NCI-H2029 treated with DMSO at 0.1 percent for 48 hours (cell line): ENCODE measurements around the gene SERTAD3.
A peak's percentile ranks its signal among the peaks of the same experiment; 100 is the strongest.
"Not testable (repeated sequence)": the region's sequence is repeated elsewhere in the genome, so short reads cannot be mapped to it uniquely, and the experiment has no call there.

ENCODE experiments used
- DNase-seq: peaks from one replicate; lab custom pipeline; 2025; lab: John Stamatoyannopoulos, UW

Gene SERTAD3

GRCh38 chr19:40457953-40458596 is 13.9 kb upstream of the SERTAD3 start:
- DNase-seq = no peak

- no peak for DNase-seq
These were observed 12.9 kb upstream of the SERTAD3 start for GRCh38 chr19:40457048-40457447.

- DNase-seq = not testable (repeated sequence)
These were observed 9.8 kb upstream of the SERTAD3 start for GRCh38 chr19:40453943-40454342.

- DNase-seq = no peak
These were observed 9.1 kb upstream of the SERTAD3 start for GRCh38 chr19:40453151-40453735.

- no peak for DNase-seq
These were observed 7.9 kb upstream of the SERTAD3 start for GRCh38 chr19:40452016-40452415.

- no peak for DNase-seq
These were observed 6.5 kb upstream of the SERTAD3 start for GRCh38 chr19:40450664-40451063.

- DNase-seq = no peak
These were observed 5.4 kb upstream of the SERTAD3 start for GRCh38 chr19:40449506-40449905.

GRCh38 chr19:40446263-40446784 is 2.2 kb upstream of the SERTAD3 start:
- no peak for DNase-seq

GRCh38 chr19:40445780-40446262 is 1.7 kb upstream of the SERTAD3 start:
- DNase-seq = no peak

- DNase-seq = peak; percentile 69
These were observed 734 bp upstream of the SERTAD3 start for GRCh38 chr19:40444825-40445312.

- peak; percentile 95 for DNase-seq
These were observed 770 bp downstream of the SERTAD3 start for GRCh38 chr19:40443131-40443999.

- no peak for DNase-seq
These were observed 1.6 kb downstream of the SERTAD3 start for GRCh38 chr19:40442328-40443130.

GRCh38 chr19:40441719-40442253 is 2.3 kb downstream of the SERTAD3 start:
- DNase-seq = no peak

- no peak for DNase-seq
These were observed 5.9 kb downstream of the SERTAD3 start for GRCh38 chr19:40438284-40438683.

GRCh38 chr19:40433391-40434216 is 10.5 kb downstream of the SERTAD3 start:
- DNase-seq = peak; percentile 62

- not testable (repeated sequence) for DNase-seq
These were observed 11.4 kb downstream of the SERTAD3 start for GRCh38 chr19:40432760-40433159.

- DNase-seq = no peak
These were observed 12.4 kb downstream of the SERTAD3 start for GRCh38 chr19:40431698-40432097.

GRCh38 chr19:40430242-40430641 is 13.9 kb downstream of the SERTAD3 start:
- not testable (repeated sequence) for DNase-seq

GRCh38 chr19:40428197-40428596 is 15.9 kb downstream of the SERTAD3 start:
- DNase-seq = not testable (repeated sequence)
